ENCODE data around the gene FGFR4.

DNA sequence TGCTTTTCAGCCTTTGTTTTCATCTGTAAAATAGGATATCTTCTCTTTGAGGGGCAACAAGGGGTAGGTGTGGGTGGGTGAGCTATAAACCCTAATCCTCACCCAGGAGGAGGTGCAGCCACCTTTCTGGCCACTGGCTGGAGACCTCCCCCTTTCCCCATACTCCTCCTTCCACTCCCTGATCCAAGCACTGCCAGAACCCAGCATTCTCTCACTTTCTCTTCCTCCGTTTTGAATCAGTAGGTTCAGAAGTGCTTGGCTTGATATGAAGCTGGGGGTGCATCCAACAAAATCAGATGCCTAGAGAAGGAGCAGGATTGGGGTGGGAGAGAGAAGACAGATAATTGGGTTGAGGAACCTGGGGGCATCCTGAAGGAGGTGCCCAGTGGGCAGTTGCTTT is 40.1 kb downstream of the FGFR4 start:
- no peak for TF ChIP-seq POLR2A (IDR thresholded peaks at IDR 0.05; ENCODE audit: low read depth)
- TF ChIP-seq, protein P1, sequence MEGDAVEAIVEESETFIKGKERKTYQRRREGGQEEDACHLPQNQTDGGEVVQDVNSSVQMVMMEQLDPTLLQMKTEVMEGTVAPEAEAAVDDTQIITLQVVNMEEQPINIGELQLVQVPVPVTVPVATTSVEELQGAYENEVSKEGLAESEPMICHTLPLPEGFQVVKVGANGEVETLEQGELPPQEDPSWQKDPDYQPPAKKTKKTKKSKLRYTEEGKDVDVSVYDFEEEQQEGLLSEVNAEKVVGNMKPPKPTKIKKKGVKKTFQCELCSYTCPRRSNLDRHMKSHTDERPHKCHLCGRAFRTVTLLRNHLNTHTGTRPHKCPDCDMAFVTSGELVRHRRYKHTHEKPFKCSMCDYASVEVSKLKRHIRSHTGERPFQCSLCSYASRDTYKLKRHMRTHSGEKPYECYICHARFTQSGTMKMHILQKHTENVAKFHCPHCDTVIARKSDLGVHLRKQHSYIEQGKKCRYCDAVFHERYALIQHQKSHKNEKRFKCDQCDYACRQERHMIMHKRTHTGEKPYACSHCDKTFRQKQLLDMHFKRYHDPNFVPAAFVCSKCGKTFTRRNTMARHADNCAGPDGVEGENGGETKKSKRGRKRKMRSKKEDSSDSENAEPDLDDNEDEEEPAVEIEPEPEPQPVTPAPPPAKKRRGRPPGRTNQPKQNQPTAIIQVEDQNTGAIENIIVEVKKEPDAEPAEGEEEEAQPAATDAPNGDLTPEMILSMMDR (IDR thresholded peaks at IDR 0.05), result no peak
- no peak for TF ChIP-seq POLR2AphosphoS5 (IDR thresholded peaks at IDR 0.05)
- no peak for TF ChIP-seq EP300 (IDR thresholded peaks at IDR 0.05)

Data from esophagus muscularis mucosa (tissue), 4 donors.